DMS153 (cell line): ENCODE data around the gene DNAJB12.

Source experiments
- DNase-seq: peaks from one replicate; lab custom pipeline; 2025; lab: John Stamatoyannopoulos, UW

Gene DNAJB12

DNA sequence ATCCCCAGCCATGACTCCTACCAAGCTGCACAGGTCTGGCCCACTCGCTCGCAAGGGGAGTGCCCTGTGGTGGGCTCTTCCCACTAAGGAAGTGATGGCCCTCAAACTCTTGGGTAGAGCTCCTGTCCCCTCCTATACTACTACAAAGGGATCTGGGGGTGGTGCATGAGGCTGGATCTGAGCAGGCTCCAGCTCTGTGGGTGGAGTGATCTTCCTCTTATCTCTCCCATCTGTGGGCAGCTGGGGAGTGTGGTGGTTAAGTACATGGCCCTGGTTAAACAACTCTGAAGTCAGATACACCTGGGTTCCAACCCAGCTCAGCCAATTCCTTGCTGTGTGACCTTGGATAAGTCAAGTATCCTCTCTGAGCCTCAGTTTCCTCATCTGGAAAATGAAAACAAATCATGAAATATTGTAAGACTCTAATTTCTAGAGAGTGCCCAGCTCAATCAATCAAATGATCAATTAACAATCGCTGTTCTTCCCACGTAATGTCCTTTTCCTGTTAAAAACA, 63.6 kb downstream of the DNAJB12 start:
- DNase-seq: no peak

DNA sequence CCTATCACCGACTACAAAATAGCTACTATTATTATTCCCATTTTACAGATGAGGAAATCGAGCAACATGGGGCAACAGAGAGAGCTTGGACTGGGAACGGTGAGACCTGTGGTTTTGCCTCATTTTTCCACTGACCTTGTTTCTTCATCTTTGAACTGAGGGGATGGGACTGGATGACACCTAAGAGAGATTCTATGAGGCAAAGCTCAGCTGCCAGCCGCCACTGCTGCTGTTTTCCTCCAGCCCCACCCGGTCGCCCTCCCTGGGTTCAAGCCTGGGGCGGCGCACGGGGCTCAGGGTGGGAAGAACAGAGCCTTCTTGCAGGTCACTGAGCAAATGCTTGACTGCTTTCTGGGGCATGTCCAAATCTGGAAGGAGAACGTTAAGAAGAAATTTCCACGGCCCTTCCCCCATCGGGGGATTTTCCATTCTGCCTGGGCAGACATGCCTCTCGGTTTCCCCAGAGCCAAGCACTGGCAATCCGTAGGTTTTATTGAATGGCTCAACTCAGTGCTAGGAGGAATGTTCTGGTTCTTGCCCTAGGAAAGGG, 68.7 kb downstream of the DNAJB12 start:
- no peak for DNase-seq

DNA sequence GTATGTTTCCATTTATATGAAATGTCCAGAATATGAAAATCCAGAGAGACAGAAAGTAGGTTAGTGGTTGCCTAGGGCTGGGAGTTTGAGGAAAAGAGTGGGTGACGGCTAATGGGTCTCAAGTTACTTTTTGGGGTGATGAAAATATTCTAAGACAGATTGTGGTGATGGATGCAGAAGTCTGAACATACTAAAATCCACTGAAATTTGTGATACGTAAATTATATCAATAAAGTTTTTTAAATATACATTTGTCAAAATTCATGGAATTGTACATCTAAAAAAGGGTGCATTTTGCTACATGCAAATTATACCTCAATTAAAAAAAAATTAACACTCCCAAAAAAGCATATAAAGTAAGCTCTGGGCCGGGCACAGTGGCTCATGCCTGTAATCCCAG, 71.6 kb downstream of the DNAJB12 start:
- no peak for DNase-seq
